Measurements from ENCODE around the gene PRODH.
A peak's percentile ranks its signal among the peaks of the same experiment; 100 is the strongest.
"Not testable (repeated sequence)": the region's sequence is repeated elsewhere in the genome, so short reads cannot be mapped to it uniquely, and the experiment has no call there.

The PRODH gene

DNA sequence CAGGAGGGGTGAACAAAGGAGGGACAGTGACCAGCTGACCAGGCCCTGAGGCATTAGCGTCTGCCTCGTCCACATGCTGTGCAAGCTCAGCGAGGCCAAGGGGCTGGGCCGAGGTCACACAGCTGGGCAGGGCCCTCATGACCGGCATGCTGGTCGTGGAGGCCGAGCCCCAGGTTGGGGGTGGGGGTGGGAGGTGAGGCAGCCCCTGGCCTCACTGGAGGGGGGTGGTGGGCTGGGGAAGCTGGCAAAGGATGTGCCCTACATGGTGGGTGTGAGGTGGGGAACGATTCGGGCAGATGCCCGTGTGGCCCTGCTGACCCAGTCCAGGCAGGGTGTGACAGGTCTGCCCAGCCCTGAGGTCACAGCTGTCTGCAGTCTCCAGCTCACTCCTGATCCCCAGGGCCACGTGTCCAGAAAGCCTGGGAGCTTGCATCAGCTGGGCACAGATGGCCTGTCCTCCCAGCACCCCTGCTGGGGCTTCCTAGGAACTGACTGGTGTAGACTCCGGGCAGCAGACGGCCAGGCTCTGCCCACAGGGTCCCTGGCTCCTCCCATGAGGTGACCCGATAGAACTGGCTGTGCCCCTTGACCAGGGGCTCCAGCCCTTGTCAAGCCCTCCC lies 31.4 kb upstream of the PRODH start:
- DNase-seq, result not testable (repeated sequence)

DNA sequence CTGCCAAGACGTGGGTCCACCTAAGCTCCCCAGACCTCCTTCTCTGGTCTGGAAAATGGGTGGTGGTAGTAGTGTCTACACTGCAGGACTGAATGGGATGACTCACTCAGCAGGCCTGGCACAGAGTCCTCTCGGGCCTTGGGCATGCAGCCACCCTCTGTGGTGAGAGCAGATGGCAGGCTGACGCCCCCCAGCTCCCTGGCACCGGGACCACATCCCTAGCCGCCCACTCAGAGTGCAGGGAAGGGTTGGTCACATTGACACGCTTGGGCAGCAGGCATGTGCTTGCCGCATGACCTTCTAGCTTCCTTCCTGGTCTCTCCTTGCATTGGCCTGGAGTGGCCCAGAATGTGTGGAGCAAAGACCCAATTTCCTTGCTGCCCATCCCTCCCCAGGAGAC lies 30.7 kb upstream of the PRODH start:
- DNase-seq, result no peak

DNA sequence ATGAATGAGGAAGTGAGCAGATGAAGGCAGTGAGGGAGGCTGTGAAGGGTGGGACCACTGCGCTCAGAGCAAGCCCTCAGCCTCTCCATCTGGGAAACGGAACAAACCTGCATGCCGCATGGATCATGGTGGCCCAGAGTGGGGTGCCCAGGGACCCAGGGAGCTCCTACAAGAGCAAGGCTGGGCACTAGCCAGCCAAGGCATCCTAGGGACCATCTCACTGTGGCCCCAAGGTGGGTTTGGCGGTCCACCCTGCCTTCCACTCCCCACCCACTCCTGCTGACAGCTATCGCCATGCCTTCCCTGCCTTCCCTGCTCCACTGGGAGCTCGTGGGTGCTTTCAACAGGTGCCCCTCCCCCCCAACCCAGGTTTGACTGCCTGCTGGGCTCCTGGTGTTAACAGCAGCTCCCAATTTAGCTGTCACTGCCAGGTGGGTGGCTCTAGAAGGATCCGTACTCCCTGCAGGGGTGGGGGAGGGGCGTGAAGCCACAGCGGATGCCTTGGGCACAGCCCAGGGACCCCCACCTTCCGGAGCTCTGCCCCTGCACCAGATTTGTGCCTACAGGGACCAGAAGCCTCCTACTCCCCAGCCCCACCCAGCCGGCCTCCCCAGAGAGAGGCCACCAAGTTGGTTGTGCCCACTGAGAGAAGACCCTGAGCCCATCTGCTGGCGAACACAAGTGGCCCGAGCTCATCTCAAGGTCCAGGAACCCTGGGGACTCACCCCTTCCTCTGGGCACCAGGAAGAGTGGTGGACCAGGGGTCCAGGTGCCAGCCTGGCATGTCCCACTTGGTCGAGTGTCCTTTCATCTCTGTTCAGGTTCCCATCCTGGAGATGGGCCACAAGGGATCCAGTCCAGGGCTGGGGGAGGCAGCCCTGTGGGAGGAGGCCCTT lies 29.7 kb upstream of the PRODH start:
- DNase-seq, result no peak

DNA sequence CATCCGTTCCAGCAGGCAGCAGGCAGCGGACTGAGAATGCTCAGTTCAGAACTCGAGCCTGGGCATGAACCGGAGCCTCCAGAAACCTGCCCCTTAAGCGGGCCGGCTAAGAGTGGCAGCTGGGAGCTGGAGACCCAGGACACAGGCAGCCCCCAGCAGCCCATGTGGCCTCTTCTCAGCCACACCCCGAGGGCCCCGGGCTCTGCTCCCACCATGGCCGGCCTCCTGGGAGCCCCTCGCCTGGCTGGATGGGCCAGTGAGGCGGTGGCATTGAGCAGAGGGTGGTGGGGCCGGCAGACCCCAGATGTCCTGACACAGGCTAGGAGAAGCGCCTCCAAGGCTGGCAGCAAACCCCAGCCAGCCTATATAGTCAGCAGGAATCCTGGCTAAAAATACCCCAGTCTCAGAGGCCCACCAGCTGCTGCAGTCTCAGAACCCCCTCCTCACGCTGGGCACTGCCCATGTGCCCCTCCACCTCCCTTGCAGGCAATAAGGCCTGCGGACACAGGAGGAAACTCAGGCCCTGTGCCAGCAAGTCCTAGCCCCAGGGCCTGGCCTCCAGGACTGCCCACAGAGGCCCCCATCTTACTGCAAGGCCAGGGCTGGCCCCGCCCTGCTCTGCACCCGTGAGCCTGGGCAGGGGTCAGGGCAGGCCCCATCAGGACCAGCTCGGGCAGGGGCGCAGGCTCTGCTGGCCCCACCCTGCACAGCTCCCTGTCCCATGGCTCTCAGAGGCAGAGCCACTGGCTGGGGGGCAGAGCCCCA lies 28.6 kb upstream of the PRODH start:
- DNase-seq, result not testable (repeated sequence)

DNA sequence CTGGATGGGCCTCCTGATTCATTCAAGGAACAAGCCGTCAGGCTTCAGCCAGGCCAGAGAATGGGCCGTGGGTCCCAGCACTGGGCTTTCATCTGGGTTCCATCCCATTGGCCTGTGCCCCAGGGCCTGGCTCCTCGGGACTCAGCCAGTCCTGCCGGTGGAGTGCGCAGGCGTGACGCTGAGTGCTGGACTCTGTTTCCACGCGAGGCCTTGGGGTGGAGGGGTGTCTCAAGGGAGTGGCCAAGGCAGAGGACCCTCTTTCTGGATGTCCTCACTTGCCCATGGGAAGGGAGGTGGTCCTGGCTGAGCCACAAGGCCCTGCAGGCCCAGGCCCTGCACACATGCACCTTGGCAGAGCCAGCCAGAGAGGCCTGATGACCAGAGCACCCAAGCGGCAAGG lies 28.0 kb upstream of the PRODH start:
- not testable (repeated sequence) for DNase-seq

DNA sequence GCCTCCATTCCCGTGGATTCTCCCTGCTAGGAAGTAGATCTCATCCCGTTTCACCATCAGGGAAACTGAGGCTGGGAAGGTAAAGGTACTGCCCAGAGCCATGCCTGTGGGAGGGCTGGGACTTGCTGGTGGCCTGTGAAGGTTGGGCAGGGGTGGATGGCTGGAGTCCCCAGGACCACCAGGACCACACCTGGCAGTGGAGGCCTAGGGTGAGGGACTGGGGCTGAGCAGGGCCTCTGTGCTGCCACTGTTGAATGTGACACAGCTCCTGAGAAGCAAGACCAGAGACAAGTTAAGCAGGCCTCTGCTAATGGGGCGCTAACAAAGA lies 26.2 kb upstream of the PRODH start:
- no peak for DNase-seq

DNA sequence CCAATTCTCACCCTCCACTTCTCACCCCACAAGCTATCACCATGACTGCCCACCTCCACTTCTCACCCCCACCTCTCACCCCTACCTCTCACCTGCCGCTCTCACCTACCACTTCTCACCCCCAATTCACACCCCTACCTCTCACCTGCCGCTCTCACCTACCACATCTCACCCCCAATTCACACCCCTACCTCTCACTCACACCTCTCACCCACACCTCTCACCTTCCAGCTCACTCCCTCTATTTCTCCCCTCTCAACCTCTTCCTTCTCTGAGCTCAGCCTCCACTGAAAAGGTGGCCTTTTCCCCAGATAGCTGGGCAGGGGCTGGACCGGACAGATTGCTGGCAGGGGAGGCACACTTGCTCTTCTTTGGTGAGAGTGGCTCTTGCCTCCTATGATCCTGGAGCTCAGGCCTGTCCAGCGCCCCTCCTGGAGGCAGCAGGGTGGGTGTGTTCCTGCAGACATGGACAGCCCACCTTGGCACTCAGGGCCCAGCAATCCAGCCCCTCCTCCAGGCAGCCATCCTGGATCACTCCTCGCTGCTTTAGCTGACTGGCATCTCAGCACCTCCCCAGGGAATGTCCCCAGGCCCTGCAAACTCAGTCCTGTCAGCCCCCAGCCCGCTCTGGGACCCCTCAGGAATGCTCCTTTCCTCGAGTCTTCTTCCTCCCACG lies 25.7 kb upstream of the PRODH start:
- DNase-seq, result not testable (repeated sequence)

DNA sequence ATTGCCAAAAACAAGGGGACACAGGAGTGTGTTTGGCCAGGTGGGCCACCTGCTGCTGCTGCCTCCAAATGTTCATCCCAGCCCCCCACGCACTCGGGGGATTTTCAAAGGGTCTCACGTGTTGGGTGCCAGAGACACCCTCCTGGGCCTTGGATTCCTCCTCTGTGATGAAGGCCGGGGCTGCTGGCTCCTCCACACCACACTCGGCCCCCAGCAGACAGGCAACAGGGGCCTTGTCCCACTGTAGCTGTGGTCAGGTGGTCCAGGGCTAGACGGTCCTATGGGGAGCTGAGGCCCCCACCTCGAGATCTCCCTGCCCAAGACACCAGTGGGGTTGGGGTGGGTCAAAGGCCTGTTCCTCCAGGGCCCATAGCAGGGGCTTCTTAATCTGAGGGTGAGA lies 25.1 kb upstream of the PRODH start:
- DNase-seq, result not testable (repeated sequence)

DNA sequence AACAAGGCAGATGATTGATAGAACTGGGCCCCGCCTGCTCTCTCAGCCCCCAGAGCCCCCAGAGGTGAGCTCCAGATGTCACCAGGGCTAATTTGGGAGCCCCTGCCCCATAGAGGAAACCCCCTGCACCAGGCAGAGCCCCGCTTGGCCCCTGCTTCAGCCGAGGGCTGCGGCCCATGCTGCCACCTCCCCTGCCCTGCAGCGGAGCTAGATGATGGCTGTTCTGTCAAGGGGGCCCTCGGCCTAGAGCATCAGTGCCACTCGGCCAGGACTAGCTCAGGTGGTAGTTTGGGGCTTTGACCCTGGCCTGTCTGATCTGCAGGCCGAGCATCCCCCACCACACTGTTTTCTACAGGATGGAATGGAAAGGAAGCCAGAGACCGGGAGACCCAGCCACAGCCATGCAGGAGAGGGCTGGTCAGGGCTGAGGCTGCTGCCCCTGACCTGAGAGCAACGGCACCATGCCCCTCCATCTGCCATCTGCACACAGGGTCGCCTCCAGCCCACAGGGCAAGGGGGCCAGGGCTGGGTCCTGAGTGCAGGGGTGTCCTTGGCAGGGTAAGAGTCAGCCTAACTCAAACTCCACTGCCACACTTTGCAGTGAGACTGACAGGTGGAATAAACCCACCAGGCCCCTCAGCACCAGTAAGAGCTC lies 24.2 kb upstream of the PRODH start:
- not testable (repeated sequence) for DNase-seq

DNA sequence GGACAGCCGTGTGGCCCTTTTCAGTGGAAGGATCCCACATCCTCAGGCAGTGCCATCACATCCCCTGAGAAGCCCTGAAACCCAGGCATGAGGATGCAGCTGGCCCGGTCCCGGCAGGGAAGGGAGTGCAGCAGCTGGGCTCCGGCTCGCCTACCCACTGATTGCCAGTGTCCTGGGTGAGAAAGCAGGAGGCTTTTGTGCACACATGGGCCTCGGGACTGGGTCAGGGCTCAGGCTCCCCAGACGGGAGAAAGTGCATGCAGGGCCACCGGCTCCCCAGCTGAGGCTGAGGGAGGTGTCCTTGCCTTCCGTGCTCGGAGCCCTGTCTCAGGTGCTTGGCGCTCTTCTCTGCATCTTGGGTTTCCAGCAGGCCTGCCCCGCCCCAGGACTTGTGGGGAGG lies 23.6 kb upstream of the PRODH start:
- DNase-seq, result not testable (repeated sequence)

DNA sequence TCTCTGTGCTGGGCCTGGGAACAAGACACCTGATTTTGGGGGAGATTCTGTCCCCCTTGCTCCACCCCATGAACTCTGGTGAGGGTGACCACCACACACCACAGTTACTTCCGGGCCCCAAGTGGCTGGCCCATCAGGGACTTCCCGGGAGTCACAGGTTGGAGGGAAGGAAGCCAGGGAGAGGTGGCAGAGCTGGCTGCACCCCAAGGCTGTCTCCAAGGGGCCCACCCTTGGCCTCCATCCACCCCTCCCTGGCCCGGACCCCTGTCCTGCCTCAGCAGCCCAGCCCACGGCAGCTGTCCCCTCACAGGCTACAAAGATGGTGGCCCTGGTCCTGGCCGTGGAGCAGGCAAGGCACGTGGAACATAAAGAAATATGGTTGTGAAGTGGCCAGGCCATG lies 23.2 kb upstream of the PRODH start:
- not testable (repeated sequence) for DNase-seq

DNA sequence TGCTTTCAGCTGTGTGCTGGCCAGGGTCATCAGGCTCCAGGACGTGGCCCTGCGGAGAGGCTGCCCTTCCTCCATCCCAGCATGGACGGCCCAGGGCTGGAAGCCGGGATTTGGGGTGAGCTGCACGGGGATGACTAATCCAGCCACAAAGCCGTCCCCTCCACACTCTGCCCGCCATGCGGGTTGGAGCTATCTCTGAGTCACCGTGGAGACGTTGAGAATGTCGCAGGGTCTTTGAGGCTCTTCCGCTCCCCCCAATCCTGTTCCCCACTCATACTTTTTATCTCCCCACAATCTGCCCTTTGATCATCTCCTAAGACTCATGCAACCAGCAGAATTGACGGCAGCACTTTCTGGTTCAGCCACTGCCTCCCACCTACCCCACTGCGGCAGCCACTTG lies 22.6 kb upstream of the PRODH start:
- DNase-seq, result not testable (repeated sequence)

DNA sequence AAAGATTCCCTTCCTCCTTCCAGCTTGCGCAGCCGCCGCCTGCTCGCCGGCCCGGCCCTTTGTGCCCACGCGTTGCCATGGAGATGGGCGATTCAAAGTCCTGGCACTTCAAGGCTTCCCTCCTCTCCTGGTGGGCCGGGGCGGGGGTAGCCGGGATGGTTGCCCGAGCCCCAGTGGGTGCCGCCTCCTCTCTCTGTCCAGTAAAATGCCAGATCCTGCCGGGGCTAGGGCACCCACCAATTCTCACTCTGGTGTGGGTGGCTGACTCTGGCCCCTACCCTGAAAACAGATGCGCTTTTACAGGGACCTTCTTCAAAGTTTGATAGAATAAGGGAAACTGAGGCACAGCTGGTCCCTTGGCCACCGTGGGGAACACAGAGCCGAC lies 22.2 kb upstream of the PRODH start:
- not testable (repeated sequence) for DNase-seq

DNA sequence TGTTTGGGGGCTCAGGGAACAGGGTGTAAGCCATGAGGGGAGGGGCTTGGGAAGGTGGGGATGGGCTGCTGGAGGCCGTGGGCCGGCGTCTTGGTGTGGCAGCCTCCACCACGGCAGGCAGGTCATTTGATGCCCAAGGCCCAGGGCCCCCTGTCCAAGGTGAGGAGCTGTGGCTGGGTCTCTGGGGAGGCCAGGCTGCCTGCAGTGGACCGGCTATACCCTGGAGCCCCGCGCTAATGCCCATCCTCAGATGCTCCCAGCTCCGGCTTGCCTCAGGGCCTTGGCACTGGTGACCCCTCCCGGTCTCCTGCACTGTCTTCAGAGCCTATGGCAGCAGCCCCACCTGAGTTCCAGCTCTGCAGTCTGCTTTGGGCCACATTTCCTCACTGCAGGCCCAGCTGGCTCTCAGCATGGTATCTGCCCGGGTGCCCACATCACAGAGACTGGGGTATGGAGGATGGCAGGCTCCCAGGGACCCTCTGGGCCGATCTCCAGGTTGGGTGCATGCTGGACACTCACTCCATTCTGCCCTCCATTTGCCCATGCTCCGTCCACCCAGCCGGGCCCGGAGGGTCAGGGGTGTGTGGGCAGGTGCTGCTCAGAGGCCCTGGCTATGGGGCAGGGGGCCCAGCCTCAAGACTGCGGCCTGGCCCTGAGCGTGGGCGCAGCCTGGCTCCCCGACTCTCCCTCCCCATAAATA lies 21.7 kb upstream of the PRODH start:
- DNase-seq, result not testable (repeated sequence)

DNA sequence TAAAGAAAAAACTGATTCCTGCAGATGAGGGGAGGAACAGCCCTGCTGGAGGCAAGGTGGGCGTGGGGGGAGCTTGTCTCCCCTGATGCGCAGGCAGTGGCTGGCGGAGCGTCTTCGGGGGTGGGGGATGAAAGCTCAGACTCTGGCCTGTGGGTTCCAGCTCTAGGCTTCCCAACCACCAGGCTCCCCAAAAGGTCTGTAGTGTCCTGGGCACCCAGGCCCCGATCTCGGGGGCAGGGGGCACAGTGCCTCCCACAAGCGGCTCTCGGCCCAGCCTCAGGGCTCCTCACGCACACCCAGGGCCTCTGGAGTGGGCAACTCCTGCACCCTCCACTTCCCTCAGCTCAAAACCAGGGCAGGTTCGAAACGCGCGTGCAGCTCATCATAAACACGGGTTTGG lies 20.9 kb upstream of the PRODH start:
- not testable (repeated sequence) for DNase-seq

DNA sequence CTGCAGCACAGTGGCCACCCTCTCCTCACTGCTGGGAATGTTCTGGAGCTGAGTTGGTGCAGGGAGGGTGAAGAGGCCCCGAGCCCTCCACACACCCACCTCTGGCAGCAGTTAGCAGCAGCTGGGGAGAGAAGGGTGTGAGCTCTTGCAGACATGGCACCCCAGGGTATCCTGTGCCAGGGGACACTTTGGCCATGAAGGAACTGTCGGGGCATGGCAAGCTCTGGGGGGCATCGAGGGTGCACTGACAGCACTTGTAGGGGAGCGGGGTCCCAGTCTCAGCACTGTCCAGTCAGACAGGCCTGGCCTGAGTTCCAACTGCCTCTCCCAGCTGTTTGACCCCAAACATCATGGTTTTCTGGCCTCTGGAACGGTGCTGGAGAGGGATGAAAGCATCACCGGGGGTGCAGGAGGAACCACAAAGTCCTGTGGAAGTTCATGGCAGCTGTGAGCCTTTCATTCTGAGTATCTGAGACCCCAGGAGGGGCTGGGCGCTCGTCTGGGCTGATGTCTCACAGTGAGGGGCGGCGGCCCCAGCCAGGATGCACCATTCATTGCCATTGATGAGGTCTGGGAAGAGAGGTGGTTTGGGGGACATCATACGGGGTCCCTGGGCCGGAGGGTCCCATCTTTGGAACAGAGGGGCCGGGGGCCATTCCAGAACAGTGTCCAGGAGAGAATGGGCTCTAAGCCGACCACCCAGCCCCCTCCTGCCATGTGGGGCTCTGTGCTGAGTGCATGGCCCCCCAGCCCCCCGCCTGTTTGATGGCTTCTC lies 20.2 kb upstream of the PRODH start:
- DNase-seq, result not testable (repeated sequence)

DNA sequence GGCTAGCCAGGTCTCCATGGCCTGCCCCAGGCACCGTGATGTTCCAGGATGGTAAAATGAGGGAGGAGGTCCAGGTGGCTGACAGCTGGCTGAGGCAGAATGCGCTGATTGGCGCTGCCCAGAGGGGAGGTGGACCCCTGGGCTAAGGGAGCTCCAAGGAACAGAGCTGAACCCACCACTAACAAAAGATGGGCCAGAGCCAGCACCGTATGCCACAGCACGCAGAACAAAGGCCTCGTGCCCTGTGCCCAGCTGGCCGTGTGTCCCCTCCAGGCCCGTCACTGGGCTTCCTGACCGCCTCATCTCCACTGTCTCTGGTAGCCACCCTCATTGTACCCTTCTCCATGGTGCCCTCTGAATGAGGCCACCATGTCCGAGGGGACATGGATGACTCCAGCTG lies 19.6 kb upstream of the PRODH start:
- no peak for DNase-seq

DNA sequence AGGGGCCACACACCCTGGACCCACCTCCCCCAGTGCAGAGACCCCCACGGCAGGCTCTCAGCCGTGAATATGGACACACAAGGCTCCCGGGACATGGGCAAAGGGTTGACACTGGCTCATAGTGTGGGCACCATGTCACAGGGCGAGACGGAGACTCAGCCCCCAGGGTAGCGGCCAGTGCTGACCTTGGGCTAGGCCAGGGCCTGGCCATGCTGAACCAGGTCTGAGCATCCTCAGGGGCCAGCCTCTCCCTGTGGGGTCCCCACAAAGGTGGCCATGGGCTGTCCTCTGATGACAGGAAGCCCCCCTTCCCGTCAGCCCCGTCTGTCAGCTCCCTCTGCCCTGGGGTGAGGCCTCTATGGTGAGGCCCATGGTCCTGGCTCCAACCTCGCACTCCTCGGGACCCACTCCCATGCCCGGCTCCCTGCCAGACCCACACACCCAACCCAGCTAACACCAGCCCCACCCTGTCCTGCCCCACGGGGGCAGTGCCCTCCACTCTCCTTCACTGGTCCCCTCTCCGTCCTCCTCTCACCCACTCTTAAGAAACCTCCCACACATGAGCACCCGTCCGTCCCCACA lies 19.0 kb upstream of the PRODH start:
- no peak for DNase-seq

DNA sequence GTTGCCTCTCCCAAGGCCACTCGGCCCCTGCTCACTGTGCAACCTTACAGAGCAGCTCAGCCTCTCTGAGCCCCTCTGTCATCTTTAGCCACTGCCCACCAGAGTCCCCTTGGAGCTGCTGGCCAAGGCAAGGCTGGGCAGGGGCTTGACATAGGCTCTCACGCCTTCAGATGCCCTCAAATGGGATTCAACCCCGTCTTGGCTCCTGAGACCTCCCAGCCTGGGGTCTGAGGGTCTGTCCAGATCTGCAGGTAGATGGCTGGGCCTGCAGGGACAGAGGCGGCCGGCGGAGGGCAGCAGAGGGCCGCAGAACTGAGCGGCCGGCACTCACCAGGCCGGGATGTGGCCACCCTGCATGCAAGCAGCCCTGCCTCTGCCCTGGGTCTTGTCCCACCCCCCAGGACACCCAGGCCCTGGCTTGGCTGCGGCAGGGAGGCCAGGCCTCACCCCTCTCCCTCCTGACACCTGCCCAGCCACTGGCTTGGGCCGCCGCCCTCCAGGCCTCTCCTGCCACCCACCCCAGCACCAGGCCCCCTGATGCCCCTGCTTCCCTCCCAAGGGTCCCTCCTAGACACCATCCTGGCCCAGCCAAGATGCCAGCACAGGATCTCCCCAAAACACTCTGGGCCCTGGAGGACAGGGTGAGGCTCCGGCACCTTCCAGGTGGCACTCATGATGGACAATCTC lies 18.4 kb upstream of the PRODH start:
- DNase-seq, result peak; percentile 14

DNA sequence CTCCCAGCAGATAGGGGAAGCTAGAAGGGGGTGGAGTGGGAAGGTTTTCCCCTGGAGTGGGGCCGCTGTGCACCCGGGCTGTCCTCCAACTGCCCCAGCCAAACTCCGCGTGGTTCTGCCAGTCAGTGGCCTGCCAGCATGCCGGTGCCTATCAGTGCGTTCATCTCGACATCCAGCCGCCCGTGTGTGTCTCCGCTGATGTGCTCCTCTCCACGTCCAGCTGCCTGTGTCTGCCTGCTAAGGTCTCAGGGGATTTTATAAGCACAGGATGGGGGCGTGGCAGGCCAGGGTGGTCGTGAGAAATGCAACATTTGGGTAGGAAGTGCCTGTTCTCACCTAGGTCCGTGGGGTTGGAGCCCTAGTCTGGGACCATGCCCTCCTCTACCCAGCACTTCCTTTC lies 17.0 kb upstream of the PRODH start:
- not testable (repeated sequence) for DNase-seq
